ENCODE results near the gene RIOX2. TPM values are rescaled to one million over a fixed set of nuclear protein-coding genes. Genes with fewer than 3 reads are reported as not detected.
A peak's percentile ranks its signal among the peaks of the same experiment; 100 is the strongest.

Gene RIOX2
- total and polyA plus RNA-seq, 2 of the 13 experiments (the other 11 are each of a cell fraction or from before 2014, with no cell fraction given) = 19.9 to 43.3 TPM

DNA sequence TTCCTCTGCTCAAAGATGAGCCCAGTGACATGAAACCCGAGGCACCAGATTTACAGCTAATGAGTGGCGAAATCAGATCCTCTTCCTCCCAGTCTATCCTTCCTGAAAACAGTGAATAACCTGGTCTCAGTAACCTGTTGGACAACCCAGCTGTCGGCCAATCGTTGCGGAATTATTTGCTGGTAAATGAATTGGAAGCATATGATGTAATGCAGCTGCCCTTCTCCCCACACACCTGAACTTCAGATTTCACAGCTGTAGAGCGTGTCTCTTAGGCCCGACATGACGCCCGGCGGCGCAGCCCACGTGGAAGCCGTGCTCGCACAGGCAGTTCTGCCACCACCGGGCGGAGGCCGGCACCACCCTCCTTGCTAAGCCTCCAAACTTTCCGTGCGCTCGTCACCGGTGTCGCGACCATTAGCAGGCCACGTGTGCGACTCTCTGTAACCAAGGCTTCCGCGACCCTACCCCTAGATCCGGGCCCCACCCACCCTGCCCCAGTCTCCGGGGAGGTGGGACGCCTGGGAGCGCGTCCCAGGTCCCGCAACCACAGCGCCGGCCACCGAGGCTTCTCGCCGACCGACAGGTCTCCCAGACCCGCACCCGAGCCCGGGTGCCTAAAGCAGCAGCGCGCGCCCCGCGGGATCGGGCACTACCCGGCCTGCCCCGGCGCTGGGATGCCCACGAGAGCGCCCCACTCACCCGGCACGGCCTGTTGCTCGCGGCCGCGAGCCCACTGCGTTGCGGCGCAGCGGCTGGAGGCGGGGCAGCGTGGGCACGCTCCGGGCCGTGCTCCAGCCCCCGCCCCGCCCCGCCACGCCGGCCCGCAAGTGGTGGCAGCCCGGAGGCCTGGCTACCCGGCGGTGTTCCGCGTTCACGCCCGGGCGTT is at the start of gene RIOX2 (continued):
- TF ChIP-seq, protein P1, sequence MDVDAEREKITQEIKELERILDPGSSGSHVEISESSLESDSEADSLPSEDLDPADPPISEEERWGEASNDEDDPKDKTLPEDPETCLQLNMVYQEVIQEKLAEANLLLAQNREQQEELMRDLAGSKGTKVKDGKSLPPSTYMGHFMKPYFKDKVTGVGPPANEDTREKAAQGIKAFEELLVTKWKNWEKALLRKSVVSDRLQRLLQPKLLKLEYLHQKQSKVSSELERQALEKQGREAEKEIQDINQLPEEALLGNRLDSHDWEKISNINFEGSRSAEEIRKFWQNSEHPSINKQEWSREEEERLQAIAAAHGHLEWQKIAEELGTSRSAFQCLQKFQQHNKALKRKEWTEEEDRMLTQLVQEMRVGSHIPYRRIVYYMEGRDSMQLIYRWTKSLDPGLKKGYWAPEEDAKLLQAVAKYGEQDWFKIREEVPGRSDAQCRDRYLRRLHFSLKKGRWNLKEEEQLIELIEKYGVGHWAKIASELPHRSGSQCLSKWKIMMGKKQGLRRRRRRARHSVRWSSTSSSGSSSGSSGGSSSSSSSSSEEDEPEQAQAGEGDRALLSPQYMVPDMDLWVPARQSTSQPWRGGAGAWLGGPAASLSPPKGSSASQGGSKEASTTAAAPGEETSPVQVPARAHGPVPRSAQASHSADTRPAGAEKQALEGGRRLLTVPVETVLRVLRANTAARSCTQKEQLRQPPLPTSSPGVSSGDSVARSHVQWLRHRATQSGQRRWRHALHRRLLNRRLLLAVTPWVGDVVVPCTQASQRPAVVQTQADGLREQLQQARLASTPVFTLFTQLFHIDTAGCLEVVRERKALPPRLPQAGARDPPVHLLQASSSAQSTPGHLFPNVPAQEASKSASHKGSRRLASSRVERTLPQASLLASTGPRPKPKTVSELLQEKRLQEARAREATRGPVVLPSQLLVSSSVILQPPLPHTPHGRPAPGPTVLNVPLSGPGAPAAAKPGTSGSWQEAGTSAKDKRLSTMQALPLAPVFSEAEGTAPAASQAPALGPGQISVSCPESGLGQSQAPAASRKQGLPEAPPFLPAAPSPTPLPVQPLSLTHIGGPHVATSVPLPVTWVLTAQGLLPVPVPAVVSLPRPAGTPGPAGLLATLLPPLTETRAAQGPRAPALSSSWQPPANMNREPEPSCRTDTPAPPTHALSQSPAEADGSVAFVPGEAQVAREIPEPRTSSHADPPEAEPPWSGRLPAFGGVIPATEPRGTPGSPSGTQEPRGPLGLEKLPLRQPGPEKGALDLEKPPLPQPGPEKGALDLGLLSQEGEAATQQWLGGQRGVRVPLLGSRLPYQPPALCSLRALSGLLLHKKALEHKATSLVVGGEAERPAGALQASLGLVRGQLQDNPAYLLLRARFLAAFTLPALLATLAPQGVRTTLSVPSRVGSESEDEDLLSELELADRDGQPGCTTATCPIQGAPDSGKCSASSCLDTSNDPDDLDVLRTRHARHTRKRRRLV (CRISPR knock-in tag; IDR thresholded peaks at IDR 0.05) = 0 out of 2 replicates have a peak, but pooled peaks have one; percentile 52
- TF ChIP-seq ZNF317 (CRISPR knock-in tag; IDR thresholded peaks at IDR 0.05) = peak; percentile 74; the same call in 1 of the 2 replicates
- no peak; the same call in 1 of the 2 replicates for TF ChIP-seq ADNP (CRISPR knock-in tag; IDR thresholded peaks at IDR 0.05)
- TF ChIP-seq KAT8 (CRISPR knock-in tag; IDR thresholded peaks at IDR 0.05) = 0 out of 2 replicates have a peak, but pooled peaks have one; percentile 6
- peak; percentile 61 for TF ChIP-seq MED8 (CRISPR knock-in tag; IDR thresholded peaks at IDR 0.05; ENCODE audit: insufficient replicate concordance)
- no peak for TF ChIP-seq THAP11 (CRISPR knock-in tag; IDR thresholded peaks at IDR 0.05)
- TF ChIP-seq HOXA9 (CRISPR knock-in tag; IDR thresholded peaks at IDR 0.05; ENCODE audit: borderline replicate concordance) = 0 out of 2 replicates have a peak, but pooled peaks have one; percentile 69
- 0 out of 2 replicates have a peak, but pooled peaks have one; percentile 45 for TF ChIP-seq ZNF138 (CRISPR knock-in tag; IDR thresholded peaks at IDR 0.05; ENCODE audit: low read depth)
- TF ChIP-seq GLI4 (CRISPR knock-in tag; IDR thresholded peaks at IDR 0.05; ENCODE audit: borderline replicate concordance) = peak; percentile 13; the same call in 1 of the 2 replicates
- peak; percentile 60; the same call in 1 of the 2 replicates for TF ChIP-seq ZNF431 (CRISPR knock-in tag; IDR thresholded peaks at IDR 0.05; ENCODE audit: borderline replicate concordance, low read depth)
- peak; percentile 71; the same call in 1 of the 2 replicates for TF ChIP-seq ZNF709 (CRISPR knock-in tag; IDR thresholded peaks at IDR 0.05)
- TF ChIP-seq ZNF776 (CRISPR knock-in tag; IDR thresholded peaks at IDR 0.05) = peak; percentile 46; the same call in 1 of the 2 replicates
- no peak for TF ChIP-seq ZNF556 (CRISPR knock-in tag; IDR thresholded peaks at IDR 0.05; ENCODE audit: borderline replicate concordance)
- peak; percentile 83; the same call in 1 of the 2 replicates for TF ChIP-seq ZNF75D (CRISPR knock-in tag; IDR thresholded peaks at IDR 0.05; ENCODE audit: borderline replicate concordance)
- TF ChIP-seq, protein P2, sequence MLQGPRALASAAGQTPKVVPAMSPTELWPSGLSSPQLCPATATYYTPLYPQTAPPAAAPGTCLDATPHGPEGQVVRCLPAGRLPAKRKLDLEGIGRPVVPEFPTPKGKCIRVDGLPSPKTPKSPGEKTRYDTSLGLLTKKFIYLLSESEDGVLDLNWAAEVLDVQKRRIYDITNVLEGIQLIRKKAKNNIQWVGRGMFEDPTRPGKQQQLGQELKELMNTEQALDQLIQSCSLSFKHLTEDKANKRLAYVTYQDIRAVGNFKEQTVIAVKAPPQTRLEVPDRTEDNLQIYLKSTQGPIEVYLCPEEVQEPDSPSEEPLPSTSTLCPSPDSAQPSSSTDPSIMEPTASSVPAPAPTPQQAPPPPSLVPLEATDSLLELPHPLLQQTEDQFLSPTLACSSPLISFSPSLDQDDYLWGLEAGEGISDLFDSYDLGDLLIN (CRISPR knock-in tag; IDR thresholded peaks at IDR 0.05; ENCODE audit: borderline replicate concordance) = no peak
- TF ChIP-seq KMT2A (CRISPR knock-in tag; IDR thresholded peaks at IDR 0.05) = peak; percentile 67; the same call in 1 of the 2 replicates
- TF ChIP-seq, protein P3, sequence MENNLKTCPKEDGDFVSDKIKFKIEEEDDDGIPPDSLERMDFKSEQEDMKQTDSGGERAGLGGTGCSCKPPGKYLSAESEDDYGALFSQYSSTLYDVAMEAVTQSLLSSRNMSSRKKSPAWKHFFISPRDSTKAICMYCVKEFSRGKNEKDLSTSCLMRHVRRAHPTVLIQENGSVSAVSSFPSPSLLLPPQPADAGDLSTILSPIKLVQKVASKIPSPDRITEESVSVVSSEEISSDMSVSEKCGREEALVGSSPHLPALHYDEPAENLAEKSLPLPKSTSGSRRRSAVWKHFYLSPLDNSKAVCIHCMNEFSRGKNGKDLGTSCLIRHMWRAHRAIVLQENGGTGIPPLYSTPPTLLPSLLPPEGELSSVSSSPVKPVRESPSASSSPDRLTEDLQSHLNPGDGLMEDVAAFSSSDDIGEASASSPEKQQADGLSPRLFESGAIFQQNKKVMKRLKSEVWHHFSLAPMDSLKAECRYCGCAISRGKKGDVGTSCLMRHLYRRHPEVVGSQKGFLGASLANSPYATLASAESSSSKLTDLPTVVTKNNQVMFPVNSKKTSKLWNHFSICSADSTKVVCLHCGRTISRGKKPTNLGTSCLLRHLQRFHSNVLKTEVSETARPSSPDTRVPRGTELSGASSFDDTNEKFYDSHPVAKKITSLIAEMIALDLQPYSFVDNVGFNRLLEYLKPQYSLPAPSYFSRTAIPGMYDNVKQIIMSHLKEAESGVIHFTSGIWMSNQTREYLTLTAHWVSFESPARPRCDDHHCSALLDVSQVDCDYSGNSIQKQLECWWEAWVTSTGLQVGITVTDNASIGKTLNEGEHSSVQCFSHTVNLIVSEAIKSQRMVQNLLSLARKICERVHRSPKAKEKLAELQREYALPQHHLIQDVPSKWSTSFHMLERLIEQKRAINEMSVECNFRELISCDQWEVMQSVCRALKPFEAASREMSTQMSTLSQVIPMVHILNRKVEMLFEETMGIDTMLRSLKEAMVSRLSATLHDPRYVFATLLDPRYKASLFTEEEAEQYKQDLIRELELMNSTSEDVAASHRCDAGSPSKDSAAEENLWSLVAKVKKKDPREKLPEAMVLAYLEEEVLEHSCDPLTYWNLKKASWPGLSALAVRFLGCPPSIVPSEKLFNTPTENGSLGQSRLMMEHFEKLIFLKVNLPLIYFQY (CRISPR knock-in tag; IDR thresholded peaks at IDR 0.05; ENCODE audit: borderline replicate concordance) = peak; percentile 50; the same call in 1 of the 2 replicates

All from HepG2 (cell line).